BE2C (cell line): ENCODE data around the gene CENPP.

Experiments
- DNase-seq: peaks from one replicate; pipeline ENCODE4 v3.0.0-alpha.2; 2020
- H3K27me3 ChIP-seq: fragments of 250-450 bp; sonication (Bioruptor Pico); 2 replicates; pipeline ENCODE4 v1.5.1; 2020; ENCODE audit warnings: mild to moderate bottlenecking
- H3K36me3 ChIP-seq: fragments of 250-450 bp; sonication (Bioruptor Pico); 2 replicates; pipeline ENCODE4 v1.5.1; 2020; ENCODE audit warnings: mild to moderate bottlenecking
- H3K4me1 ChIP-seq: fragments of 250-450 bp; sonication (Bioruptor Pico); 2 replicates; pipeline ENCODE4 v1.5.1; 2020
- H3K4me3 ChIP-seq: 2 replicates; pipeline ENCODE4 v1.5.1; 2011; ENCODE audit warnings: low read depth, low read length
- H3K9me3 ChIP-seq: fragments of 250-450 bp; sonication (Bioruptor Pico); 2 replicates; pipeline ENCODE4 v1.5.1; 2020
- TF ChIP-seq, protein P1 (sequence below): IDR thresholded peaks from 2 replicates; pipeline ENCODE4 v1.5.1; 2012; ENCODE audit warnings: mild to moderate bottlenecking, low read depth, low read length

Gene CENPP

DNA sequence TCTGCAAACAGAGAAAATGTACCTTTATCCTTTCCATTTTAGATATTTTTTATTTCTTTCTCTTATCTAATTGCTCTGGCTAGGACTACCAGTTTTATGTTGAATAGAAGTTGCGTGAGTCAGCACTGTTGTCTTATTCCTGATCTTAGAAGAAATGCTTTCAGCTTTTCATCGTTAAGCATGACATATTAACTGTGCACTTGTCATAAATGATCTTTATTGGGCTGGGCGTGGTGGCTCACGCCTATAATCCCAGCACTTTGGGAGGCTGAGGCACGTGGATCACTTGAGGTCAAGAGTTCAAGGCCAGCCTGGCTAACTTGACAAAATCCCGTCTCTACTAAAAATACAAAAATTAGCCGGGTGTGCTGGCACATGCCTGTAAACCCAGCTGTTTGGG lies 218.2 kb downstream of the CENPP start:
- Histone ChIP-seq H3K4me3 (no peak overlapping the region), H3K27me3 (no peaks in the 10 kb centered on the region), H3K4me1 (no peaks in the 10 kb centered on the region), H3K9me3 (no peaks in the 10 kb centered on the region), H3K36me3 (no peaks in the 10 kb centered on the region)
- TF ChIP-seq, protein P1, sequence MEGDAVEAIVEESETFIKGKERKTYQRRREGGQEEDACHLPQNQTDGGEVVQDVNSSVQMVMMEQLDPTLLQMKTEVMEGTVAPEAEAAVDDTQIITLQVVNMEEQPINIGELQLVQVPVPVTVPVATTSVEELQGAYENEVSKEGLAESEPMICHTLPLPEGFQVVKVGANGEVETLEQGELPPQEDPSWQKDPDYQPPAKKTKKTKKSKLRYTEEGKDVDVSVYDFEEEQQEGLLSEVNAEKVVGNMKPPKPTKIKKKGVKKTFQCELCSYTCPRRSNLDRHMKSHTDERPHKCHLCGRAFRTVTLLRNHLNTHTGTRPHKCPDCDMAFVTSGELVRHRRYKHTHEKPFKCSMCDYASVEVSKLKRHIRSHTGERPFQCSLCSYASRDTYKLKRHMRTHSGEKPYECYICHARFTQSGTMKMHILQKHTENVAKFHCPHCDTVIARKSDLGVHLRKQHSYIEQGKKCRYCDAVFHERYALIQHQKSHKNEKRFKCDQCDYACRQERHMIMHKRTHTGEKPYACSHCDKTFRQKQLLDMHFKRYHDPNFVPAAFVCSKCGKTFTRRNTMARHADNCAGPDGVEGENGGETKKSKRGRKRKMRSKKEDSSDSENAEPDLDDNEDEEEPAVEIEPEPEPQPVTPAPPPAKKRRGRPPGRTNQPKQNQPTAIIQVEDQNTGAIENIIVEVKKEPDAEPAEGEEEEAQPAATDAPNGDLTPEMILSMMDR = no peak
- no peak for DNase-seq

DNA sequence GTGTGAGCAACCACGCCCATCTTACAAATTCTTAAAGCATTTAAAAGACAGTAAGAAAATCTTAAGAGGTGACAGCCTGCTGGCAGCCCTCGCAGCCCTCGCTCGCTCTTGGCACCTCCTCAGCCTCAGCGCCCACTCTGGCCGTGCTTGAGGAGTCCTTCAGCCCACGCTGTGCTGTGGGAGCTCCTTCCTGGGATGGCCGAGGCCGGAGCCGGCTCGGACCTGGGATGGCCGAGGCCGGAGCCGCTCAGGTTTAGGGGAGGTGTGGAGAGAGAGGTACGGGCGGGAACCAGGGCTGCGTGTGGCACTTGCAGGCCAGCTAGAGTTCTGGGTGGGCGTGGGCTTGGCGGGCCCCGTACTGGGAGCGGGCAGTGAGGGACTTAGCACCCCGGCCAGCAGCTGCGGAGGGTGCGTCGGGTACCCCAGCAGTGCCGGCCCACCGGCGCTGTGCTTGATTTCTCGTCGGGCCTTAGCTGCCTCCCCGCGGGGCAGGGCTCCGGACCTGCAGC lies 219.3 kb downstream of the CENPP start:
- H3K4me3 ChIP-seq = no peak overlapping the region
- no peak for DNase-seq
- H3K27me3 ChIP-seq = no peaks in the 10 kb centered on the region
- no peaks in the 10 kb centered on the region for H3K4me1 ChIP-seq
- no peaks in the 10 kb centered on the region for H3K9me3 ChIP-seq
- H3K36me3 ChIP-seq = no peaks in the 10 kb centered on the region
- TF ChIP-seq, protein P1 = no peak

DNA sequence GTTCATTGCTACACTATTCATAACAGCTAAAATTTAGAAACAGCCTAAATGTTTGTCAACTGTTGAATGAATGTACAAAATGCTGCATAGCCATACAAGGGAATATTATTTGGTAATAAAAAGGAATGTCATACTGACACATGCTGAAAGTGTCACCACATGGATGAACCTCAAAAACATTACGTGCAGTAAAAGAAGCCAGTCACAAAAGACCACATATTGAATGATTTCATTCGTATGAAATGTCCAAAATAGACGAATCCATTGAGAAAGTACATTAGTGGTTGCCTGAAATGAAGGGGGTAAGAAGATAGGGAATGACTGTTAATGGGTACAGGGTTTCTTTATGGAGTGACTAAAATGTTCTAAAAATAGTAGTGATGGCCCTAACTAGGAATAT lies 221.6 kb downstream of the CENPP start:
- H3K9me3 ChIP-seq = no peaks in the 10 kb centered on the region
- H3K4me3 ChIP-seq = no peak overlapping the region
- no peaks in the 10 kb centered on the region for H3K4me1 ChIP-seq
- no peaks in the 10 kb centered on the region for H3K36me3 ChIP-seq
- no peaks in the 10 kb centered on the region for H3K27me3 ChIP-seq
- TF ChIP-seq, protein P1 = no peak
- no peak for DNase-seq

DNA sequence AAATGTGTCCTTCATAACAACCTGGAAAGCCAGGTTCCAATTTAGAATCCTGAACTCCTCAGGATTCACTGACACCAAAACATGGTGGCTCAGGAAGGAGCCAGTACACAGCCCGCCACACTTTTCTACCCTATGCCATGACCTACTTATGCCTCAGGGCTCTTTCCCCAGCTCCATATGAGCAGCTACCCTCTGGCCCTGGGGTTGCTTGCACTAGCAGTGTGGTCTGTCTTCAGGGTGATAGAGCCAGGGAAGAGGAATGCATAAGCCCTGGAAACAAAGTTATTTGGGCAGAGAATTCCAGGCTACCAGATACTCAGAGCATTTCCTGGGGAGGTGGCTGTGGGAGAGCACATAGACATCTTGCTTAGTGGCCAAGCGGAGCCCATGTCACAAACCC lies 225.0 kb downstream of the CENPP start:
- TF ChIP-seq, protein P1 = no peak
- no peak overlapping the region for H3K4me3 ChIP-seq
- no peaks in the 10 kb centered on the region for H3K27me3 ChIP-seq
- DNase-seq = no peak
- no peaks in the 10 kb centered on the region for H3K9me3 ChIP-seq
- H3K36me3 ChIP-seq = no peaks in the 10 kb centered on the region
- H3K4me1 ChIP-seq = no peaks in the 10 kb centered on the region

DNA sequence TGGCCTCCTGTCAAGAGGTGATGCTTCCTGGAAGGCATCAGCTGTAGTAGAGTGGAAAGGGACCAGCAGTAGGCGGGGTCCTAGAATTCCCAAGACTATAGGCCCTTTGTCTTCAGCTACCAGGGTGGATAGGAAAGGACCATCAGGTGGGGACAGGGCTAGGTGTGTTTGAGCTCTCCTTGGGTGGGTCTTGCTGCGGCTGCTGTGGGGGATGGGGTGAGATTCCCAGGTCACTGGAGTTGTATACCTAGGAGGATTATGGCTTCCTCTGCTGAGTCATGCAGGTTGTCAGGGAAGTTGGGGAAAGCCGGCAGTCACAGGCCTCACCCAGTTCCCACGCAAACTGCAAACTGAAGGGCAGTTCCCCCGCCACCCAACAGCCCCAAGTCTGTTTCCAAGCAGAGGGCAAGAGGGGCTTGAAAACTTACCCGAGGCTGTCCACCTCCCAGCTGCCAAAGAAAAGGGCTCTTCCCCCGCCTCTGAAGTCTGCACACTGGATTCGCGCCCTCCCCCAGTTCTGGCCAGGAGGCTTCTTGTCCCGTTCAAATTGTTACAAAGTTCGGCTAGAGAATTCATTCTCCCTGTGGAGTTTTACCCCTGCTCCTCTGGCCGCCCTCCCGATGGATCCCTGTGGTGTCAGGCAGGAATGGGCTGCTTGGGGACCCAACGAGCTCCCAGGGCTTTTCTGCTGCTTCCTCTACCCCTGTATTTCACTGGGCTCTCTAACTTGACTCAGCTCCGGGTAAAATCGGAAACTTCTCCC lies 233.0 kb downstream of the CENPP start:
- Histone ChIP-seq H3K4me3 (no peak overlapping the region), H3K4me1 (no peaks in the 10 kb centered on the region), H3K27me3 (no peaks in the 10 kb centered on the region), H3K36me3 (no peaks in the 10 kb centered on the region), H3K9me3 (no peaks in the 10 kb centered on the region)
- TF ChIP-seq, protein P1 = no peak
- DNase-seq = no peak
